ENCODE results near the gene COX11.

The COX11 gene

DNA sequence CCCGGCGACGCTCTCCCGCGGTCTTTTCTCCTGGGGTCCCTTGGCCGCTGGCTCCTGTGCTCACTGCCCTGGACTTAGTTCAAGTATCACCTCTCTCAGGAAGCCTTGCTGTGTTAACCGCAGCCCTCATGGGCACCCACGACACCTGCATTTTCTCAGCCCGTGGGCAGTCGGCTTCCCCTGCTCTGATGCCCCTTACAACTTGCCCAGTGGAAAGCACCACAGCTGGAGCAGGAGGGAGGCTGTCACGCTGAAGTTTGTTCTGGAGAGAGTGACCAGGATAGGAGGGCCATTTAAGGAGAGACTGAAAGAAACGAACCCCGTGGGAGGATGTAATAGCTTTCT, 506 bp upstream of the COX11 start:
- peak overlapping the region; percentile 81 for H3K4me3 ChIP-seq (ENCODE audit: insufficient read depth, low read depth, low read length)
- H3K36me3 ChIP-seq (ENCODE audit: control insufficient read depth, insufficient read depth, low read length): peaks cover 6% of the 10 kb centered on the region
- peaks cover 9% of the 10 kb centered on the region for H3K4me1 ChIP-seq (ENCODE audit: control insufficient read depth, insufficient read depth, low read length)
- H3K27ac ChIP-seq (ENCODE audit: insufficient read depth, low read depth, low read length, poor library complexity, severe bottlenecking): peak overlapping the region; percentile 48
- H3K27me3 ChIP-seq (ENCODE audit: control insufficient read depth, insufficient read depth, low read length, poor library complexity, severe bottlenecking): no peaks in the 10 kb centered on the region
- H3K9me3 ChIP-seq (ENCODE audit: control insufficient read depth, low read length): no peaks in the 10 kb centered on the region
- WGBS, 2 experiments: 1% methylated on average over 13 of the region's 13 CpGs

GRCh38 chr17:54967621-54968261, 713 bp downstream of the COX11 start:
- Histone ChIP-seq H3K4me3 (ENCODE audit: insufficient read depth, low read depth, low read length) (peak overlapping the region; percentile 81), H3K4me1 (ENCODE audit: control insufficient read depth, insufficient read depth, low read length) (peaks cover 9% of the 10 kb centered on the region), H3K27me3 (ENCODE audit: control insufficient read depth, insufficient read depth, low read length, poor library complexity, severe bottlenecking) (no peaks in the 10 kb centered on the region), H3K9me3 (ENCODE audit: control insufficient read depth, low read length) (no peaks in the 10 kb centered on the region), H3K27ac (ENCODE audit: insufficient read depth, low read depth, low read length, poor library complexity, severe bottlenecking) (peak overlapping the region; percentile 58), H3K36me3 (ENCODE audit: control insufficient read depth, insufficient read depth, low read length) (peaks cover 14% of the 10 kb centered on the region)
- WGBS, 2 experiments: 0 to 2% methylated on average over 20 of the region's 21 CpGs

GRCh38 chr17:54956791-54957190, 11.7 kb downstream of the COX11 start:
- H3K27ac ChIP-seq (ENCODE audit: insufficient read depth, low read depth, low read length, poor library complexity, severe bottlenecking): no peak overlapping the region
- peaks cover 31% of the 10 kb centered on the region for H3K36me3 ChIP-seq (ENCODE audit: control insufficient read depth, insufficient read depth, low read length)
- no peaks in the 10 kb centered on the region for H3K9me3 ChIP-seq (ENCODE audit: control insufficient read depth, low read length)
- 79 to 81% methylated on average over 3 of the region's 3 CpGs for WGBS, 2 experiments
- H3K27me3 ChIP-seq (ENCODE audit: control insufficient read depth, insufficient read depth, low read length, poor library complexity, severe bottlenecking): no peaks in the 10 kb centered on the region
- no peaks in the 10 kb centered on the region for H3K4me1 ChIP-seq (ENCODE audit: control insufficient read depth, insufficient read depth, low read length)
- H3K4me3 ChIP-seq (ENCODE audit: insufficient read depth, low read depth, low read length): no peak overlapping the region

DNA sequence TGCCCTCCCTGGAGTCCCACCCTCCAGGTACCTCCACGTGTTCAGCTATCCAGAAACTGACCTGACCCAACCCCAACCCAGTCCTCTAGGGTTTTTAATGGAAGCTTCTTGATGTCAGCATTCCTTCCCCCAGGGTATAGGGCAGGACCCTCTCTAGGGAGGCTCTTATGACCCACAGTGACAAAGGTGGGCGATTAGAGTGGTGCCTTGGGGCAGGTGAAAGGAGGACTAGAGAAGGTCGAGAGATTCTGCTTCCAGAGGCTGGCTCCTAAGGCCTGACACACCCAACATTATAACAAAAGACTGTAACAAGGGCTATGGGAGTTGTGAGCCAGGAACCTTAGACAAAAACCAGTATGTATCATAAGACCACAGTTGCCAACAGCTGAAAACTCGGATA, 17.2 kb downstream of the COX11 start:
- Histone ChIP-seq H3K36me3 (ENCODE audit: control insufficient read depth, insufficient read depth, low read length) (peaks cover 18% of the 10 kb centered on the region), H3K9me3 (ENCODE audit: control insufficient read depth, low read length) (no peaks in the 10 kb centered on the region), H3K4me1 (ENCODE audit: control insufficient read depth, insufficient read depth, low read length) (no peaks in the 10 kb centered on the region), H3K27me3 (ENCODE audit: control insufficient read depth, insufficient read depth, low read length, poor library complexity, severe bottlenecking) (no peaks in the 10 kb centered on the region), H3K27ac (ENCODE audit: insufficient read depth, low read depth, low read length, poor library complexity, severe bottlenecking) (no peak overlapping the region), H3K4me3 (ENCODE audit: insufficient read depth, low read depth, low read length) (no peak overlapping the region)
- 98% methylated on average over 3 to 4 of the region's 4 CpGs for WGBS, 2 experiments

- Histone ChIP-seq H3K36me3 (ENCODE audit: control insufficient read depth, insufficient read depth, low read length) (peaks cover 17% of the 10 kb centered on the region), H3K27me3 (ENCODE audit: control insufficient read depth, insufficient read depth, low read length, poor library complexity, severe bottlenecking) (no peaks in the 10 kb centered on the region), H3K27ac (ENCODE audit: insufficient read depth, low read depth, low read length, poor library complexity, severe bottlenecking) (no peak overlapping the region), H3K4me1 (ENCODE audit: control insufficient read depth, insufficient read depth, low read length) (no peaks in the 10 kb centered on the region), H3K9me3 (ENCODE audit: control insufficient read depth, low read length) (no peaks in the 10 kb centered on the region), H3K4me3 (ENCODE audit: insufficient read depth, low read depth, low read length) (no peak overlapping the region)
- 98 to 100% methylated on average over 2 of the region's 2 CpGs for WGBS, 2 experiments
These were observed 18.3 kb downstream of the COX11 start for GRCh38 chr17:54950116-54950515.

- Histone ChIP-seq H3K27me3 (ENCODE audit: control insufficient read depth, insufficient read depth, low read length, poor library complexity, severe bottlenecking) (no peaks in the 10 kb centered on the region), H3K4me3 (ENCODE audit: insufficient read depth, low read depth, low read length) (no peak overlapping the region), H3K4me1 (ENCODE audit: control insufficient read depth, insufficient read depth, low read length) (no peaks in the 10 kb centered on the region), H3K27ac (ENCODE audit: insufficient read depth, low read depth, low read length, poor library complexity, severe bottlenecking) (no peak overlapping the region), H3K9me3 (ENCODE audit: control insufficient read depth, low read length) (no peaks in the 10 kb centered on the region), H3K36me3 (ENCODE audit: control insufficient read depth, insufficient read depth, low read length) (peaks cover 15% of the 10 kb centered on the region)
- 95 to 97% methylated on average over 5 of the region's 5 CpGs for WGBS, 2 experiments
These were observed 20.1 kb downstream of the COX11 start for GRCh38 chr17:54948380-54948779.

- Histone ChIP-seq H3K27me3 (ENCODE audit: control insufficient read depth, insufficient read depth, low read length, poor library complexity, severe bottlenecking) (no peaks in the 10 kb centered on the region), H3K4me3 (ENCODE audit: insufficient read depth, low read depth, low read length) (no peak overlapping the region), H3K9me3 (ENCODE audit: control insufficient read depth, low read length) (no peaks in the 10 kb centered on the region), H3K36me3 (ENCODE audit: control insufficient read depth, insufficient read depth, low read length) (peaks cover 15% of the 10 kb centered on the region), H3K4me1 (ENCODE audit: control insufficient read depth, insufficient read depth, low read length) (no peaks in the 10 kb centered on the region), H3K27ac (ENCODE audit: insufficient read depth, low read depth, low read length, poor library complexity, severe bottlenecking) (no peak overlapping the region)
- WGBS, 2 experiments: 92 to 97% methylated on average over 2 of the region's 2 CpGs
These were observed 21.1 kb downstream of the COX11 start for GRCh38 chr17:54947396-54947795.

- H3K27me3 ChIP-seq (ENCODE audit: control insufficient read depth, insufficient read depth, low read length, poor library complexity, severe bottlenecking): no peaks in the 10 kb centered on the region
- H3K36me3 ChIP-seq (ENCODE audit: control insufficient read depth, insufficient read depth, low read length): peaks cover 15% of the 10 kb centered on the region
- no peaks in the 10 kb centered on the region for H3K9me3 ChIP-seq (ENCODE audit: control insufficient read depth, low read length)
- H3K27ac ChIP-seq (ENCODE audit: insufficient read depth, low read depth, low read length, poor library complexity, severe bottlenecking): no peak overlapping the region
- 93 to 100% methylated on average over 1 of the region's 1 CpG for WGBS, 2 experiments
- no peak overlapping the region for H3K4me3 ChIP-seq (ENCODE audit: insufficient read depth, low read depth, low read length)
- no peaks in the 10 kb centered on the region for H3K4me1 ChIP-seq (ENCODE audit: control insufficient read depth, insufficient read depth, low read length)
These were observed 22.8 kb downstream of the COX11 start for GRCh38 chr17:54945671-54946070.

GRCh38 chr17:54945231-54945630, 23.2 kb downstream of the COX11 start:
- WGBS, 2 experiments: 91 to 100% methylated on average over 1 of the region's 1 CpG
- H3K27ac ChIP-seq (ENCODE audit: insufficient read depth, low read depth, low read length, poor library complexity, severe bottlenecking): no peak overlapping the region
- no peaks in the 10 kb centered on the region for H3K9me3 ChIP-seq (ENCODE audit: control insufficient read depth, low read length)
- no peaks in the 10 kb centered on the region for H3K4me1 ChIP-seq (ENCODE audit: control insufficient read depth, insufficient read depth, low read length)
- no peaks in the 10 kb centered on the region for H3K27me3 ChIP-seq (ENCODE audit: control insufficient read depth, insufficient read depth, low read length, poor library complexity, severe bottlenecking)
- peaks cover 15% of the 10 kb centered on the region for H3K36me3 ChIP-seq (ENCODE audit: control insufficient read depth, insufficient read depth, low read length)
- no peak overlapping the region for H3K4me3 ChIP-seq (ENCODE audit: insufficient read depth, low read depth, low read length)

GRCh38 chr17:54944796-54945195, 23.7 kb downstream of the COX11 start:
- Histone ChIP-seq H3K27me3 (ENCODE audit: control insufficient read depth, insufficient read depth, low read length, poor library complexity, severe bottlenecking) (no peaks in the 10 kb centered on the region), H3K4me3 (ENCODE audit: insufficient read depth, low read depth, low read length) (no peak overlapping the region), H3K27ac (ENCODE audit: insufficient read depth, low read depth, low read length, poor library complexity, severe bottlenecking) (no peak overlapping the region), H3K4me1 (ENCODE audit: control insufficient read depth, insufficient read depth, low read length) (no peaks in the 10 kb centered on the region), H3K36me3 (ENCODE audit: control insufficient read depth, insufficient read depth, low read length) (peaks cover 11% of the 10 kb centered on the region), H3K9me3 (ENCODE audit: control insufficient read depth, low read length) (no peaks in the 10 kb centered on the region)
- WGBS, 2 experiments: 87 to 95% methylated on average over 1 of the region's 1 CpG

GRCh38 chr17:54941285-54941684, 27.2 kb downstream of the COX11 start:
- Histone ChIP-seq H3K36me3 (ENCODE audit: control insufficient read depth, insufficient read depth, low read length) (peaks cover 4% of the 10 kb centered on the region), H3K27ac (ENCODE audit: insufficient read depth, low read depth, low read length, poor library complexity, severe bottlenecking) (no peak overlapping the region), H3K27me3 (ENCODE audit: control insufficient read depth, insufficient read depth, low read length, poor library complexity, severe bottlenecking) (no peaks in the 10 kb centered on the region), H3K9me3 (ENCODE audit: control insufficient read depth, low read length) (no peaks in the 10 kb centered on the region), H3K4me3 (ENCODE audit: insufficient read depth, low read depth, low read length) (no peak overlapping the region), H3K4me1 (ENCODE audit: control insufficient read depth, insufficient read depth, low read length) (no peaks in the 10 kb centered on the region)
- 100% methylated on average over 1 of the region's 1 CpG for WGBS, 2 experiments
